ENCODE results near the gene CMPK2.
"Not testable (repeated sequence)": the region's sequence is repeated elsewhere in the genome, so short reads cannot be mapped to it uniquely, and the experiment has no call there.

CMPK2 gene

DNA sequence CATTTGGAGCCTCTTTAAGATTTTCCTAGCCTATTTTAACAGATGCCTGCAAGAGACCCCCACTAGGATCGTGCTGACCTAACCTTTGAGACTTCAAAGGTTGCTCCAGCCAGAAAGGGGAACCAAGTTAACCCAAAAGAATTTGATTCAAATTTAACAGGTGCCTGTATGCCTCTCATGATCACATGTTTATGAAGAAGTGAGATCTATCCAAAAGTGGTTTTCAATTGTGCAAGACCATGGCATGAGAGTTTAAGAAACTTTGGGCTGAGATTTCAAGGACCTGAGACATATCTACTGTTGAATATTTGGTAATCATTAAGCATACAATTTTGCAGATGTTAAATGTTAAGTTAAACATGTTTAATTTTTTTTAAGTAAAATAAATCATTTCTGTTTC lies 10.6 kb upstream of the CMPK2 start:
- TF ChIP-seq POLR2AphosphoS5 (IDR thresholded peaks at IDR 0.05; ENCODE audit: borderline replicate concordance, low read depth, low read length), result no peak
- TF ChIP-seq FOXP2 (optimal IDR thresholded peaks at IDR 0.05; ENCODE audit: control extremely low read depth, extremely low read length, insufficient read depth), result no peak
- Histone ChIP-seq H3K9ac (ENCODE audit: insufficient read length) (no peak overlapping the region), H3K27ac (no peak overlapping the region), H3K9me3 (ENCODE audit: low read depth, low read length) (no peaks in the 10 kb centered on the region), H3K36me3 (ENCODE audit: insufficient read depth, low read length) (no peaks in the 10 kb centered on the region), H3K4me3 (no peak overlapping the region)
- DNase-seq (ENCODE audit: low read depth, low spot score), result no peak

DNA sequence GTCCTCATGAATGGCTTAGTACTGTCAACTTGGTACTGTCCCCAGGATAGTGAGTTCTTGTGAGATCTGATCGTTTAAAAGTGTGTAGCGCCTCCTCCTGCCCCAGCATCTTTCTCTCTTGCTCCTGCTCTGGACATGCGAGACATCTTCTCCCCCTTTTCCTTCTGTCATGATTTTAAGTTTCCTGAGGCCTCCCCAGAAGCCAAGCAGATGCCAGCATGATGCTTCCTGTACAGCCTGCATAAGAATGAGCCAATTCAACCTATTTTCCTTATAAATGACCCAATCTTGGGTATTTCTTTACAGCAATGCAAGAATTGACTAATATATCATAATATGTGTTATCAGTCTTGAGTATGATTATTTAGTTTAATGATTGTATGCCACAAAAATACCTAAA lies 8.3 kb upstream of the CMPK2 start:
- H3K4me3 ChIP-seq, result no peak overlapping the region
- no peaks in the 10 kb centered on the region for H3K36me3 ChIP-seq (ENCODE audit: insufficient read depth, low read length)
- H3K9me3 ChIP-seq (ENCODE audit: low read depth, low read length), result no peaks in the 10 kb centered on the region
- DNase-seq (ENCODE audit: low read depth, low spot score), result no peak
- no peak for TF ChIP-seq EZH2 (IDR thresholded peaks at IDR 0.05)
- no peak for TF ChIP-seq POLR2AphosphoS5 (IDR thresholded peaks at IDR 0.05; ENCODE audit: borderline replicate concordance, low read depth, low read length)
- no peak for TF ChIP-seq FOXP2 (optimal IDR thresholded peaks at IDR 0.05; ENCODE audit: control extremely low read depth, extremely low read length, insufficient read depth)
- no peak overlapping the region for H3K27ac ChIP-seq
- no peak overlapping the region for H3K9ac ChIP-seq (ENCODE audit: insufficient read length)

DNA sequence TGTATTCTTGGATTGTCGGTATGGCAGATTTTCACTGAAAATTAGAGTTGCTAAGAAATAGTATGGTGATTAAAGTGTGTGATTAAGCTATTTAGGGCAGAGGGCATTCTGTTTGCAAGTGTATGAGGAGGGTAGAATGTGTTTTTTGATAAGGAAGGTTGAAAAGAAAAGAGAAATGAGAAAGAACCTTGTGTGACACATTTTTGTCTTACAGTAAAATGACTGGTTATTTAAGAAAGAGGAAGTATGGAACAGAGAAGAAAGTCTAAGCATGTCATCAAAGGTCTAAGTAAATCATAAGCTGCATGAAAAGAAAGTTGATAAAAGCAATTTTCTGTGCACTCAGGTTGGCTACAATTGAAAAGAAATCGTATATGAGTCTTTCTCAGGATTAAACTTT lies 6.7 kb upstream of the CMPK2 start:
- Histone ChIP-seq H3K9me3 (ENCODE audit: low read depth, low read length) (no peaks in the 10 kb centered on the region), H3K9ac (ENCODE audit: insufficient read length) (no peak overlapping the region), H3K4me3 (no peak overlapping the region), H3K36me3 (ENCODE audit: insufficient read depth, low read length) (no peaks in the 10 kb centered on the region), H3K27ac (no peak overlapping the region)
- DNase-seq (ENCODE audit: low read depth, low spot score), result no peak
- TF ChIP-seq FOXP2 (optimal IDR thresholded peaks at IDR 0.05; ENCODE audit: control extremely low read depth, extremely low read length, insufficient read depth) (no peak), EZH2 (IDR thresholded peaks at IDR 0.05) (no peak), POLR2AphosphoS5 (IDR thresholded peaks at IDR 0.05; ENCODE audit: borderline replicate concordance, low read depth, low read length) (no peak)

DNA sequence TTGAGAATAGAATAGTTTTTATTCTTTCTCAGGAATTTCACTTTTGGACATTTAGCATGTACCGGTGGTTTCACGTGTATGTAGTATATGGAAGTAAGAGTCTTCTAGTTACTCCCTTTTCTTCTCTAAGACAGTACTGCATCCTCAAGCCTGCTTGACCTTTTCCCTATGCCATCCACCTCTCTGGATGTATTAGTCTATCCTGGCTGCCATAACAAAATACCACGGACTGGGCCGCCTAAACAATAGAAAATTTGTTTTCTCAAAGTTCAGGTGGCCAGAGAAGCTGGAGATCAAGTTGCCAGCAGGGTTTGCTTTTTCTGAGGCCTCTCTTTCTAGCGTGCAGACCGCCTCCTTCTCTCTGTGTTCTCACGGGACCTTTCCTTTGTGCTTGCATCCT lies 1.3 kb upstream of the CMPK2 start:
- TF ChIP-seq FOXP2 (optimal IDR thresholded peaks at IDR 0.05; ENCODE audit: control extremely low read depth, extremely low read length, insufficient read depth) (no peak), EZH2 (IDR thresholded peaks at IDR 0.05) (no peak), POLR2AphosphoS5 (IDR thresholded peaks at IDR 0.05; ENCODE audit: borderline replicate concordance, low read depth, low read length) (no peak)
- Histone ChIP-seq H3K9me3 (ENCODE audit: low read depth, low read length) (no peaks in the 10 kb centered on the region), H3K9ac (ENCODE audit: insufficient read length) (peak overlapping the region; percentile 19), H3K27ac (no peak overlapping the region), H3K4me3 (no peak overlapping the region), H3K36me3 (ENCODE audit: insufficient read depth, low read length) (no peaks in the 10 kb centered on the region; the same call in 1 of the 2 replicates)
- no peak for DNase-seq (ENCODE audit: low read depth, low spot score)

DNA sequence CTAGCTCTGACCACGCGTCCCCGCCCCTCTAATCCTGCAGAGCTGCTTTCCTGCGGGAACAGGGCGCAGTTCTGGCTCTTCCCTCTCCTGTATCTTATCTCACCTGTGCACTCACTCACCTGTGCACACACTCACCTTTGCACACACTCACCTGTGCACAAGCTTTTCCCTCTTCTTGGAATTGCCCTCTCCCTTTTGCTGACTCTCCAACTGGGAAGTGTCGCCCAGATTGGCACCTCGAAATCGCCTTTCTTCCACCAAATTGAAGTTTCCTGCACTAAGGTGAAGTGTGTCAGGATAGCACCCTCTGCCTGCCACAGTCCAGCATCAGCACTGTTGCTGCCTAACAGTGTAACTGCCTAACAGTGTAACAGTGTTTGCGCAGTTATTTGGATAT lies 566 bp upstream of the CMPK2 start:
- Histone ChIP-seq H3K4me3 (peak overlapping the region; percentile 74), H3K36me3 (ENCODE audit: insufficient read depth, low read length) (no peaks in the 10 kb centered on the region; the same call in 1 of the 2 replicates), H3K27ac (no peak overlapping the region), H3K9ac (ENCODE audit: insufficient read length) (peak overlapping the region; percentile 74), H3K9me3 (ENCODE audit: low read depth, low read length) (no peaks in the 10 kb centered on the region)
- DNase-seq (ENCODE audit: low read depth, low spot score), result no peak
- TF ChIP-seq EZH2 (IDR thresholded peaks at IDR 0.05) (no peak), FOXP2 (optimal IDR thresholded peaks at IDR 0.05; ENCODE audit: control extremely low read depth, extremely low read length, insufficient read depth) (no peak), POLR2AphosphoS5 (IDR thresholded peaks at IDR 0.05; ENCODE audit: borderline replicate concordance, low read depth, low read length) (no peak)

DNA sequence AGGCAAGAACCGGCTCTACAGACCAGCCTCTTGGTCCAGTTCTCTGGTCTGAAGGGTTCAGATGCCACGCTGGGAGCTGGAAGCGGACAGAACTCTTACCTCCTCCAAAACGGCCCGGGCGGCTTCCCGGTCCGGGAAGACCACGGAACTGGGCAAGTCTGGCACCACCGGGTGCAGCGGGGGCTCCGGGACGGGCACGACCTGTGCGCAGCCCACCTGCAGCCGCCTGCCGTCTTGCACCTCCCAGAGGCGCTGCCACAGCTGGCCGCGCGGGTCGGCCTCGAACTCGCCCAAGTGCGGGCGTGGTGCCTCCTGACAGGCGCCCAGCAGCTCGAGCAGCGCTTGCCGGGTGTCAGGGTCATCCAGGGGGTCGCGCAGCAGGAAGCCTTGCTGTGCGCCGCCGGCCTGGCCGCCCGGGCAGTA lies 773 bp downstream of the CMPK2 start:
- no peak for DNase-seq (ENCODE audit: low read depth, low spot score)
- 0 out of 2 replicates have a peak overlapping the region, but pooled peaks have one; percentile 17 for H3K27ac ChIP-seq
- TF ChIP-seq EZH2 (IDR thresholded peaks at IDR 0.05) (no peak), POLR2AphosphoS5 (IDR thresholded peaks at IDR 0.05; ENCODE audit: borderline replicate concordance, low read depth, low read length) (no peak), FOXP2 (optimal IDR thresholded peaks at IDR 0.05; ENCODE audit: control extremely low read depth, extremely low read length, insufficient read depth) (no peak)
- H3K9ac ChIP-seq (ENCODE audit: insufficient read length), result no peak overlapping the region
- H3K4me3 ChIP-seq, result peak overlapping the region; percentile 74
- peaks cover 12% of the 10 kb centered on the region for H3K36me3 ChIP-seq (ENCODE audit: insufficient read depth, low read length)
- H3K9me3 ChIP-seq (ENCODE audit: low read depth, low read length), result no peaks in the 10 kb centered on the region

DNA sequence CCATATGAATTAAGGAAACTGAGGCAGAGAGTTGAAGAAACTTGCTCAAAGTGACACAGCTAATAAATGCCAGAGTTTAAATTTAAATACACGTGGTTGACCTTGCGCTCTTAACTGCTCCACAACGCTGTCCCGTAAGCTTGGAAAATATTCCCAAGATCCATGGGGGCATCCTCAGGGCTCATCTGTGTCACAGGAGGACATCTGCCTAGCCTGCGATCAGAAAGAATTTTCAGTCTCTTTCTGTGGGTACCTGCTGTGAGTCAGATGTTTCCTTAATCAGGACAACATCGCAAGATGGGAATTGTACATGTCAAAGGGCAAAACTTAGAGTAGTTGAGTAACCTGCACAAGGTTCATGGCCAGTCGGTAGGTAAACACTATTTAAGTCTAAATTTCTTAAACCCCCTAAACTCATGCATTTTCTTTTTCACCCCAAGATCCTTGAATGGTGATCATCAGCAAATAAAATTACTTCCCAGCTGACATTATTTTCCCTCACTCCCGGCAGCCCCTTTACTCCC lies 1.4 kb downstream of the CMPK2 start:
- Histone ChIP-seq H3K27ac (peak overlapping the region; percentile 17; the same call in 1 of the 2 replicates), H3K9ac (ENCODE audit: insufficient read length) (no peak overlapping the region), H3K9me3 (ENCODE audit: low read depth, low read length) (no peaks in the 10 kb centered on the region), H3K4me3 (peak overlapping the region; percentile 74), H3K36me3 (ENCODE audit: insufficient read depth, low read length) (peaks cover 15% of the 10 kb centered on the region)
- DNase-seq (ENCODE audit: low read depth, low spot score), result no peak
- TF ChIP-seq EZH2 (IDR thresholded peaks at IDR 0.05) (no peak), FOXP2 (optimal IDR thresholded peaks at IDR 0.05; ENCODE audit: control extremely low read depth, extremely low read length, insufficient read depth) (no peak), POLR2AphosphoS5 (IDR thresholded peaks at IDR 0.05; ENCODE audit: borderline replicate concordance, low read depth, low read length) (no peak)

DNA sequence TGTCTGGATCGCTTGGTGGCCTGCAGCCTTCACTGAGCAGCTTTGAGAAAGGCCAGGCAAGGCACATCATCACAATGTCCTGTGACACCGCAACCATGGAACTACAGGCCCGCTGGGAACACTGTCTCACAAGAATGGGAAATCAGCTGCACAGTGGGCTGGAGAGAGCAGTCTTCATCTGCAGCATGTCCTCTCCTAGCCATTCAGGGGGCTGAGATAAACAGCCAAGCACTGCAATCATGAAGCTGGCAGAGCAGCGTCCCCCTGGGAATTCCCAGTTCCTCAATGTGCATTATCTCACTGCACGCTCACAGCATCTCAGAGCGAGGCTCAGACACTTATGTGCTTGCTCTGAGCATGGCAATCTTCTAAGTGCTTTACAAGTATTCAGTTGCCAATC lies 1.9 kb downstream of the CMPK2 start:
- peak; percentile 58 for DNase-seq (ENCODE audit: low read depth, low spot score)
- Histone ChIP-seq H3K4me3 (peak overlapping the region; percentile 74; the same call in 1 of the 2 replicates), H3K9ac (ENCODE audit: insufficient read length) (no peak overlapping the region), H3K36me3 (ENCODE audit: insufficient read depth, low read length) (peaks cover 15% of the 10 kb centered on the region), H3K9me3 (ENCODE audit: low read depth, low read length) (no peaks in the 10 kb centered on the region), H3K27ac (no peak overlapping the region)
- no peak for TF ChIP-seq FOXP2 (optimal IDR thresholded peaks at IDR 0.05; ENCODE audit: control extremely low read depth, extremely low read length, insufficient read depth)

DNA sequence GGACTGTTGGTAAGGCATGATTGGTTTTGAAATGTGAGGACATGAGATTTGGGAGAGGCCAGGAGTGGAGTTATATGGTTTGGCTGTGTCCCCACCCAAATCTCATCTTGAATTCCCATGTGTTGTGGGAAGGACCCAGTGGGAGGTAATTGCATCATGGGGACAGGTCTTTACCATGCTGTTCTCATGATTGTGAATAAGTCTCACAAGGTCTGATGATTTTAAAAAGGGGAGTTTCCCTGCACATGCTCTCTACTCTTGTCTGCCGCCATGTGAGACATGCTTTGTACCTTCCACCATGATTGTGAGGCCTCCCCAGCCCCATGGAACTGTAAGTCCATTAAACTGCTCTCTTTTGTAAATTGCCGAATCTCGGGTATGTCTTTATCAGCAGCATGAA lies 5.4 kb downstream of the CMPK2 start:
- H3K9ac ChIP-seq (ENCODE audit: insufficient read length), result no peak overlapping the region
- H3K36me3 ChIP-seq (ENCODE audit: insufficient read depth, low read length), result peaks cover 22% of the 10 kb centered on the region
- no peak overlapping the region for H3K27ac ChIP-seq
- no peak overlapping the region for H3K4me3 ChIP-seq
- no peak for DNase-seq (ENCODE audit: low read depth, low spot score)
- TF ChIP-seq EZH2 (IDR thresholded peaks at IDR 0.05), result no peak
- TF ChIP-seq FOXP2 (optimal IDR thresholded peaks at IDR 0.05; ENCODE audit: control extremely low read depth, extremely low read length, insufficient read depth), result no peak
- no peak for TF ChIP-seq POLR2AphosphoS5 (IDR thresholded peaks at IDR 0.05; ENCODE audit: borderline replicate concordance, low read depth, low read length)
- H3K9me3 ChIP-seq (ENCODE audit: low read depth, low read length), result no peaks in the 10 kb centered on the region

DNA sequence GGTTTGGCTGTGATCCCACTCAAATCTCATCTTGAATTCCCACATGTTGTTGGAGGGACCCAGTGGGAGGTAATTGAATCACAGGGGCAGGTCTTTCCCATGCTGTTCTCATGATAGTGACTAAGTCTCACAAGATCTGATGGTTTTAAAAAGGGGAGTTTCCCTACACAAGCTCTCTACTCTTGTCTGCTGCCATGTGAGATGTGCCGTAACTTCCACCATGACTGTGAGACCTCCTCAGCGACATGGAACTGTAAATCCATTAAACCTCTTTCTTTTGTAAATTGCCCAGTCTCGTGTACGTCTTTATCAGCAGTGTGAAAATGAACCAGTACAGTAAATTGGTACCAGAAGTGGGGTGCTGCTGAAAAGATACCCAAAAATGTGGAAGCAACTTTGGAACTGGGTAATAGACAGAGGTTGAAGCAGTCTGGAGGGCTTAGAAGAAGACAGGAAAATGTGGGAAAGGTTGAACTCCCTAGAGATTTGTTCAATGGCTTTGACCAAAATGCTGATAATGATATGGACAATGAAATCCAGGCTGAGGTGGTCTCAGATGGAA lies 7.2 kb downstream of the CMPK2 start:
- not testable (repeated sequence) for H3K9ac ChIP-seq (ENCODE audit: insufficient read length)

More for the DNA sequence above, 7.2 kb downstream of the CMPK2 start:
- H3K27ac ChIP-seq; DNase-seq (ENCODE audit: low read depth, low spot score); H3K9me3 ChIP-seq (ENCODE audit: low read depth, low read length); H3K4me3 ChIP-seq: not testable (repeated sequence)
- H3K36me3 ChIP-seq (ENCODE audit: insufficient read depth, low read length), result peaks cover 22% of the 10 kb centered on the region

All from SK-N-MC (cell line).